Measurements from ENCODE around the gene DCAF4. TPM values are rescaled to one million over a fixed set of nuclear protein-coding genes. Genes with fewer than 3 reads are reported as not detected.

The DCAF4 gene
- total RNA-seq, 1 experiment from 2014 or later, result 19.6 TPM

GRCh38 chr14:72916174-72916573, 10.1 kb upstream of the DCAF4 start:
- ChIA-PET POLR2A (no interaction called here), CTCF (interaction anchor here (1.4 to 1.8 kb wide), 2 partner anchors 11 to 32 kb away, joined by 4 to 5 read pairs; no protein-coding TSS in a partner anchor)
- no peaks in the 10 kb centered on the region for H3K9me3 Mint-ChIP-seq
- no peaks in the 10 kb centered on the region for H3K4me1 Mint-ChIP-seq
- H3K27me3 Mint-ChIP-seq (ENCODE audit: low read depth), result no peaks in the 10 kb centered on the region
- DNase-seq (ENCODE audit: low spot score) (no peak), ATAC-seq (no peak)
- TF ChIP-seq MYBL2 (CRISPR knock-in tag; IDR thresholded peaks at IDR 0.05) (no peak), STAT6 (CRISPR knock-in tag; conservative IDR thresholded peaks at IDR 0.05; ENCODE audit: low read depth) (no peak), NR1H2 (CRISPR knock-in tag; IDR thresholded peaks at IDR 0.05) (no peak)
- no peaks in the 10 kb centered on the region for H3K36me3 Mint-ChIP-seq
- H3K27ac Mint-ChIP-seq, result no peak overlapping the region
- no peak overlapping the region for H3K4me3 Mint-ChIP-seq

DNA sequence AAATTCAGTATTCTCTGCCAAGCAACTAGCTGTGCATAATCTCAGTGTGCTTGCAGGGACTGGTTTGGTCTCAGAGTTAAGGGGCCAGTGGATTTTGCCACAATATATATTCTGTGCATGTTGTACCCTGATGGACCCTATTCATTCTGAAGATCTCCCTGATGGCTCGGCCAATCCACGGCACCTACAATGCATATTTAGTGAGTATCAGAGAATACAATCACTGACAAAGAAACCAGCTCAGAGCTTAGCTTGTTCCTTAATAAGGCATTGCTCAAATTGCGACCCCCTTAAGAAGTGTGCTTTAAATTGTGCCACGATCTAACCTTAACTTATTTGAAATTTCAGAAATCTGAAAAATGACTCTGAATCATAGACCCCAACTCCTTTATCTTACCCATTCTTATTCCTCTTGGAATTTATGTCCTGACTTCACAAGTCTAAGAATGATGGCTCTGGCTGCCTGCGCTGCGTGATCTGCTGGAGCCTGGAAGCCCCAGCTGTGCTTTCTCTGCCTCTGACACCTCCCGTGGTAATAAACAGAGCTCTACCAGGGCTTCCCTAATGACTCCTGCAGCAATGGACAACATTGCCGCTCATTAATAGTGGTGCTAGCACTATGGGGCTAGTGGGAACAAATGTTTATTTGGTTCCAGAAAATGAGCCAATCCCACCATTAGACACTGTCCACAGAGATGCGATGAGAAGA, 9.0 kb upstream of the DCAF4 start:
- Mint-ChIP-seq H3K27ac (no peak overlapping the region), H3K36me3 (no peaks in the 10 kb centered on the region), H3K4me3 (no peak overlapping the region), H3K9me3 (no peaks in the 10 kb centered on the region), H3K4me1 (no peaks in the 10 kb centered on the region), H3K27me3 (ENCODE audit: low read depth) (no peaks in the 10 kb centered on the region)
- DNase-seq (ENCODE audit: low spot score), result no peak
- POLR2A ChIA-PET, result interaction anchor here (0.5 kb wide), 1 partner anchor 477 kb away, joined by 4 read pairs; no protein-coding TSS in a partner anchor
- CTCF ChIA-PET, result interaction anchor here (0.8 to 1.8 kb wide), 3 partner anchors 12 to 403 kb away, joined by 4 to 5 read pairs (median 4); no protein-coding TSS in a partner anchor
- no peak for ATAC-seq
- TF ChIP-seq USF1 (CRISPR knock-in tag; IDR thresholded peaks at IDR 0.05), result no peak
- TF ChIP-seq NR2C2 (CRISPR knock-in tag; IDR thresholded peaks at IDR 0.05), result no peak
- no peak for TF ChIP-seq TEAD4 (CRISPR knock-in tag; IDR thresholded peaks at IDR 0.05)
- TF ChIP-seq, protein P1, sequence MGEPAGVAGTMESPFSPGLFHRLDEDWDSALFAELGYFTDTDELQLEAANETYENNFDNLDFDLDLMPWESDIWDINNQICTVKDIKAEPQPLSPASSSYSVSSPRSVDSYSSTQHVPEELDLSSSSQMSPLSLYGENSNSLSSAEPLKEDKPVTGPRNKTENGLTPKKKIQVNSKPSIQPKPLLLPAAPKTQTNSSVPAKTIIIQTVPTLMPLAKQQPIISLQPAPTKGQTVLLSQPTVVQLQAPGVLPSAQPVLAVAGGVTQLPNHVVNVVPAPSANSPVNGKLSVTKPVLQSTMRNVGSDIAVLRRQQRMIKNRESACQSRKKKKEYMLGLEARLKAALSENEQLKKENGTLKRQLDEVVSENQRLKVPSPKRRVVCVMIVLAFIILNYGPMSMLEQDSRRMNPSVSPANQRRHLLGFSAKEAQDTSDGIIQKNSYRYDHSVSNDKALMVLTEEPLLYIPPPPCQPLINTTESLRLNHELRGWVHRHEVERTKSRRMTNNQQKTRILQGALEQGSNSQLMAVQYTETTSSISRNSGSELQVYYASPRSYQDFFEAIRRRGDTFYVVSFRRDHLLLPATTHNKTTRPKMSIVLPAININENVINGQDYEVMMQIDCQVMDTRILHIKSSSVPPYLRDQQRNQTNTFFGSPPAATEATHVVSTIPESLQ (CRISPR knock-in tag; IDR thresholded peaks at IDR 0.05), result no peak
- no peak for TF ChIP-seq TEAD1 (CRISPR knock-in tag; IDR thresholded peaks at IDR 0.05)
- no peak for TF ChIP-seq FOXJ3 (CRISPR knock-in tag; IDR thresholded peaks at IDR 0.05; ENCODE audit: borderline replicate concordance)
- TF ChIP-seq ESRRA (CRISPR knock-in tag; IDR thresholded peaks at IDR 0.05; ENCODE audit: borderline replicate concordance), result no peak
- no peak for TF ChIP-seq ZNF263 (CRISPR knock-in tag; IDR thresholded peaks at IDR 0.05; ENCODE audit: low read depth)
- no peak for TF ChIP-seq FOXP1 (CRISPR knock-in tag; IDR thresholded peaks at IDR 0.05; ENCODE audit: borderline replicate concordance)
- TF ChIP-seq ZNF532 (CRISPR knock-in tag; IDR thresholded peaks at IDR 0.05; ENCODE audit: borderline replicate concordance), result no peak
- TF ChIP-seq ZBTB21 (CRISPR knock-in tag; IDR thresholded peaks at IDR 0.05; ENCODE audit: borderline replicate concordance), result no peak
- TF ChIP-seq, protein P2, sequence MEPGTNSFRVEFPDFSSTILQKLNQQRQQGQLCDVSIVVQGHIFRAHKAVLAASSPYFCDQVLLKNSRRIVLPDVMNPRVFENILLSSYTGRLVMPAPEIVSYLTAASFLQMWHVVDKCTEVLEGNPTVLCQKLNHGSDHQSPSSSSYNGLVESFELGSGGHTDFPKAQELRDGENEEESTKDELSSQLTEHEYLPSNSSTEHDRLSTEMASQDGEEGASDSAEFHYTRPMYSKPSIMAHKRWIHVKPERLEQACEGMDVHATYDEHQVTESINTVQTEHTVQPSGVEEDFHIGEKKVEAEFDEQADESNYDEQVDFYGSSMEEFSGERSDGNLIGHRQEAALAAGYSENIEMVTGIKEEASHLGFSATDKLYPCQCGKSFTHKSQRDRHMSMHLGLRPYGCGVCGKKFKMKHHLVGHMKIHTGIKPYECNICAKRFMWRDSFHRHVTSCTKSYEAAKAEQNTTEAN (CRISPR knock-in tag; IDR thresholded peaks at IDR 0.05), result no peak
- no peak for TF ChIP-seq ZNF425 (CRISPR knock-in tag; conservative IDR thresholded peaks at IDR 0.05)
- no peak for TF ChIP-seq TCF7 (CRISPR knock-in tag; IDR thresholded peaks at IDR 0.05; ENCODE audit: low read depth)
- no peak for TF ChIP-seq ZNF138 (CRISPR knock-in tag; conservative IDR thresholded peaks at IDR 0.05)
- no peak for TF ChIP-seq KAT7 (CRISPR knock-in tag; IDR thresholded peaks at IDR 0.05; ENCODE audit: borderline replicate concordance)

All from WTC11 (cell line).